ENCODE measurements around the gene LCN10. TPM values are rescaled to one million over a fixed set of nuclear protein-coding genes. Genes with fewer than 3 reads are reported as not detected.

LCN10 gene
- total and polyA plus RNA-seq, 9 of the 15 experiments (the other 6 are each of a cell fraction or from before 2014, with no cell fraction given) = 0.10 to 0.21 (median 0.14) TPM; not detected in 6

- TF ChIP-seq, protein P1, sequence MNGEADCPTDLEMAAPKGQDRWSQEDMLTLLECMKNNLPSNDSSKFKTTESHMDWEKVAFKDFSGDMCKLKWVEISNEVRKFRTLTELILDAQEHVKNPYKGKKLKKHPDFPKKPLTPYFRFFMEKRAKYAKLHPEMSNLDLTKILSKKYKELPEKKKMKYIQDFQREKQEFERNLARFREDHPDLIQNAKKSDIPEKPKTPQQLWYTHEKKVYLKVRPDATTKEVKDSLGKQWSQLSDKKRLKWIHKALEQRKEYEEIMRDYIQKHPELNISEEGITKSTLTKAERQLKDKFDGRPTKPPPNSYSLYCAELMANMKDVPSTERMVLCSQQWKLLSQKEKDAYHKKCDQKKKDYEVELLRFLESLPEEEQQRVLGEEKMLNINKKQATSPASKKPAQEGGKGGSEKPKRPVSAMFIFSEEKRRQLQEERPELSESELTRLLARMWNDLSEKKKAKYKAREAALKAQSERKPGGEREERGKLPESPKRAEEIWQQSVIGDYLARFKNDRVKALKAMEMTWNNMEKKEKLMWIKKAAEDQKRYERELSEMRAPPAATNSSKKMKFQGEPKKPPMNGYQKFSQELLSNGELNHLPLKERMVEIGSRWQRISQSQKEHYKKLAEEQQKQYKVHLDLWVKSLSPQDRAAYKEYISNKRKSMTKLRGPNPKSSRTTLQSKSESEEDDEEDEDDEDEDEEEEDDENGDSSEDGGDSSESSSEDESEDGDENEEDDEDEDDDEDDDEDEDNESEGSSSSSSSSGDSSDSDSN (IDR thresholded peaks at IDR 0.05; ENCODE audit: borderline replicate concordance in 1 of 2, low read depth in 2 of 2, low read length in 2 of 2) = 0 out of 4 replicates have a peak, but pooled peaks of 1 of the 2 experiments have one; percentile 65
- TF ChIP-seq BACH1 (tag; IDR thresholded peaks at IDR 0.05) = no peak
- no peak for TF ChIP-seq MAFG (tag; conservative IDR thresholded peaks at IDR 0.05)
- no peak for TF ChIP-seq MCM5 (IDR thresholded peaks at IDR 0.05; ENCODE audit: low read depth)
- TF ChIP-seq, protein P2, sequence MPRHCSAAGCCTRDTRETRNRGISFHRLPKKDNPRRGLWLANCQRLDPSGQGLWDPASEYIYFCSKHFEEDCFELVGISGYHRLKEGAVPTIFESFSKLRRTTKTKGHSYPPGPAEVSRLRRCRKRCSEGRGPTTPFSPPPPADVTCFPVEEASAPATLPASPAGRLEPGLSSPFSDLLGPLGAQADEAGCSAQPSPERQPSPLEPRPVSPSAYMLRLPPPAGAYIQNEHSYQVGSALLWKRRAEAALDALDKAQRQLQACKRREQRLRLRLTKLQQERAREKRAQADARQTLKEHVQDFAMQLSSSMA (CRISPR knock-in tag; IDR thresholded peaks at IDR 0.05) = no peak
- no peak for TF ChIP-seq ZKSCAN8 (CRISPR knock-in tag; IDR thresholded peaks at IDR 0.05)
- TF ChIP-seq SNIP1 (IDR thresholded peaks at IDR 0.05; ENCODE audit: low read depth) = no peak
Observed at GRCh38 chr9:136711751-136712689, 30.7 kb downstream of the LCN10 start, which contains the start of gene DIPK1B (continued).
